Breast epithelium (tissue), 4 donors: Measurements from ENCODE around the gene UBR3. TPM values are rescaled to one million over a fixed set of nuclear protein-coding genes. Genes with fewer than 3 reads are reported as not detected.

Experiments used
- DNase-seq, 2 donors: peaks; one replicate each; pipeline ENCODE4 v3.0.0-alpha.2; 2019; ENCODE audit warnings: low spot score in 2 of 2
- H3K27ac ChIP-seq, 2 donors: fragments of 200-600 bp; sonication (generic) in 1 of 2; one replicate each; pipeline ENCODE4 v1.5.1; 2016 to 2019; ENCODE audit warnings: mild to moderate bottlenecking in 1 of 2
- H3K27me3 ChIP-seq, 2 donors: fragments of 200-600 bp; sonication (generic) in 1 of 2; one replicate each; pipeline versions ENCODE4 v1.5.1 to v1.6.0; 2017 to 2019; ENCODE audit warnings: control low read depth in 1 of 2, mild to moderate bottlenecking in 1 of 2
- H3K36me3 ChIP-seq: fragments of 200-600 bp; one replicate; pipeline ENCODE4 v1.5.1; 2019
- H3K4me1 ChIP-seq, 2 donors: fragments of 200-600 bp; sonication (generic); one replicate each; pipeline ENCODE4 v1.5.1; 2016 to 2019; ENCODE audit warnings: control low read depth in 1 of 2
- H3K4me3 ChIP-seq, 3 donors: fragments of 200-600 bp; sonication (generic); 1 replicate in 2 of 3; 2 replicates in 1 of 3; pipeline ENCODE4 v1.5.1; 2016 to 2019; ENCODE audit warnings: mild to moderate bottlenecking in 3 of 3, moderate library complexity in 2 of 3
- H3K9me3 ChIP-seq, 2 donors: fragments of 200-600 bp; sonication (generic) in 1 of 2; one replicate each; pipeline ENCODE4 v1.5.1; 2016 to 2019; ENCODE audit warnings: control low read depth in 1 of 2
- POLR2A ChIP-seq: fragments of 450-650 bp; IDR thresholded peaks from one replicate; pipeline ENCODE4 v1.6.1; 2016; ENCODE audit warnings: antibody characterized with exemption, mild to moderate bottlenecking, moderate library complexity
- POLR2AphosphoS5 ChIP-seq, 3 donors: sonication (generic); formaldehyde crosslinking; IDR thresholded peaks; one replicate each; pipeline ENCODE4 v1.6.1; 2017; ENCODE audit warnings: antibody characterized with exemption in 3 of 3
- intact Hi-C: fragments of 100-400 bp; cut with DNase I; formaldehyde crosslinking; loops from one replicate; pipeline ENCODE4 v1.15.1; 2023; ENCODE audit warnings: low total_unique reads
- total RNA-seq, 3 donors: library from RNA; depleted of rRNA; stranded (reverse); fragments of >200 nt; gene quantifications; one replicate each; pipeline ENCODE4 v1.1.0, GENCODE V29; 2016
- TF ChIP-seq, protein P1 (sequence below), 3 donors: fragments of 450-650 bp; IDR thresholded peaks; one replicate each; pipeline ENCODE4 v1.5.1; 2016 to 2017; ENCODE audit warnings: antibody characterized with exemption in 3 of 3, mild to moderate bottlenecking in 3 of 3, moderate library complexity in 3 of 3

UBR3 gene
- total RNA-seq, 3 donors from 2014 or later, result 75.7 to 110 (median 108) TPM

DNA sequence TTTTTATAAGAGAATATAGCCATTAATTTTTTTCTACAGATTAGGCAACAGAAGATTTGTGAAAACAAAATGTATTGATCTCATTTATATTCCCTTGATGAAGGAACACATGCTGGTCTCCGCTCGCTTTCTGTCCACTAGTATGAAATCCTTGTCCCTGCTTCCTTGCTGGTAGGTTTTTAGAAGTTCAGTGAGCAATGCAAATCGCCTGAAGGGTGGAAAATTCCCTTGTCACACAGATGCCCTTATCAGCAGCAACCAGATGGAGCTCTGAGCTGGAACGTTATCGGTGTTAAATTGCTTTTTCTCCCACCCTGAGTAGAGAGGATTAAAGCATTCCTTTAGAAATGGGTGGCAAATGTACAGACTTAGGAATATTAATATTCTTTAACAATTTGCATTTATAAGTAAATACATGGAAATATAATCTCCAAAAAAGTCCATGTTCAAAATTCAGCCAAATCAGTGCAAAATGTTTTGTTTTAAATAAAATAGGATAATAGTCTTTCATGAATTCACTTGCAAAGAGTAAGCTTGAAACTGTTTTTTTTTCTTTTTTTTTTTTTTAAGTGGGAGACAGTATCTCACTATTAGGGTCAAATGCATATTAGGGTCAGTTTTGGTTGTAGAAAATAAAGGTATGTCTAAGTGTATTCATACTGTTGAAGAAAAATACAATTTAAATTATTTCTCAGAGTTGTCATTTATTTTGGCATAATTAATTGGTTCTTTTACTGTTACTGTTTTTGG is 186.7 kb downstream of the UBR3 start:
- H3K4me3 ChIP-seq, result no peak overlapping the region
- no peaks in the 10 kb centered on the region for H3K4me1 ChIP-seq
- no peaks in the 10 kb centered on the region for H3K27me3 ChIP-seq
- no peaks in the 10 kb centered on the region for H3K9me3 ChIP-seq
- no peaks in the 10 kb centered on the region for H3K36me3 ChIP-seq
- no peak overlapping the region for H3K27ac ChIP-seq
- intact Hi-C loops, result no loop called here
- TF ChIP-seq, protein P1, sequence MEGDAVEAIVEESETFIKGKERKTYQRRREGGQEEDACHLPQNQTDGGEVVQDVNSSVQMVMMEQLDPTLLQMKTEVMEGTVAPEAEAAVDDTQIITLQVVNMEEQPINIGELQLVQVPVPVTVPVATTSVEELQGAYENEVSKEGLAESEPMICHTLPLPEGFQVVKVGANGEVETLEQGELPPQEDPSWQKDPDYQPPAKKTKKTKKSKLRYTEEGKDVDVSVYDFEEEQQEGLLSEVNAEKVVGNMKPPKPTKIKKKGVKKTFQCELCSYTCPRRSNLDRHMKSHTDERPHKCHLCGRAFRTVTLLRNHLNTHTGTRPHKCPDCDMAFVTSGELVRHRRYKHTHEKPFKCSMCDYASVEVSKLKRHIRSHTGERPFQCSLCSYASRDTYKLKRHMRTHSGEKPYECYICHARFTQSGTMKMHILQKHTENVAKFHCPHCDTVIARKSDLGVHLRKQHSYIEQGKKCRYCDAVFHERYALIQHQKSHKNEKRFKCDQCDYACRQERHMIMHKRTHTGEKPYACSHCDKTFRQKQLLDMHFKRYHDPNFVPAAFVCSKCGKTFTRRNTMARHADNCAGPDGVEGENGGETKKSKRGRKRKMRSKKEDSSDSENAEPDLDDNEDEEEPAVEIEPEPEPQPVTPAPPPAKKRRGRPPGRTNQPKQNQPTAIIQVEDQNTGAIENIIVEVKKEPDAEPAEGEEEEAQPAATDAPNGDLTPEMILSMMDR (IDR thresholded peaks at IDR 0.05), result no peak
- TF ChIP-seq POLR2AphosphoS5 (IDR thresholded peaks at IDR 0.05) (no peak), POLR2A (no peak)
- no peak for DNase-seq

DNA sequence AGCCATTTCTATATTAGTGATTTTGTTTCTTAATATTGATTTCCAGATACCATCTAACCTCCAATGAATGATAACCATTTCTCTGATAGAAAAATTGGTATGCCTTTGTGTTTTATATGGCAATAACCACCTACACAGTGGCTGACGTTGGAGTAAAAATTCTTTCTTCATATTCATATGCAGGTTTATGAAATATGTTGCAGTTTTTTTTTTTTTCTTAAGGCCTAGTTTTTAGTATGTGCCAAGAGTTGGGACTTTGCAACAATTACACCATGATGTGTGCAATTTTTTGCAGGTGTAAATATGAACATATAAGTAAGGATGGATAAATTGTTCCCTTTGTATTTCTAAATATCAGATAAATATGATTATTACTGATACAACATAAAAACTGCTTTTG is 187.5 kb downstream of the UBR3 start:
- no peaks in the 10 kb centered on the region for H3K36me3 ChIP-seq
- DNase-seq, result no peak
- no peaks in the 10 kb centered on the region for H3K4me1 ChIP-seq
- TF ChIP-seq, protein P1 (IDR thresholded peaks at IDR 0.05), result no peak
- TF ChIP-seq POLR2AphosphoS5 (IDR thresholded peaks at IDR 0.05), result no peak
- TF ChIP-seq POLR2A, result no peak
- intact Hi-C loops, result no loop called here
- H3K27ac ChIP-seq, result no peak overlapping the region
- no peaks in the 10 kb centered on the region for H3K27me3 ChIP-seq
- no peaks in the 10 kb centered on the region for H3K9me3 ChIP-seq
- no peak overlapping the region for H3K4me3 ChIP-seq

DNA sequence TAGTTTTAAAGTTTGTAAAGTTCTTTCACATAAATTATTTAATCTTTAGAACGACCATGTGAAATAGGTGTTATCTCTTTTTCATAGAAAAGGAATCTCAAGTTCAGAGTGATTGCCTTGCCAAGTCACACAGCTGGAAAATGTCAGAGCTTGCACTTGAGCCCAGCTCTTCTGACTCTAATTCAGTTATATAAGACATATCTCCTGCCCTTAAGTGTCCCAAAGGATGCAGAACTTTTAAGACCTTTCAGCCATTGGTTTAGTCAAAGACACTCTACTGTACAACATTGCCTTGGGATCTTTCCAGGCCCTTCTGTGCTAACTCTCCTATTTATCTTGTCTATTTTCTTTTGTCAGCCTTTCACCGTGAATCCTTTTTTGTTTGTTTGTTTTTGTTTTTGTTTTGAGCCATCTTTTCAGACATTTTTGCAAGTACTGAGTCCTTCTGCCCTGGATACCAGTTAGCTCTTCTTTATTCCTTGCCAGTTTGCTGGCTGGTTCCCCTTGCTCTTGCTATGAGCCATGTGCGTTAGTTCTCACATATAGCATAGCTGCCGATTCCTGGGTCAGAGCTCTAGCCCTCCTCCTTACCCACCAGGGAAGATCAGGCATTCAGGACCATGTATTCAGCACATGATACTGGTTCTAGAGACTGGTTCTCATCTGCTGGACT is 190.7 kb downstream of the UBR3 start:
- Histone ChIP-seq H3K9me3 (no peaks in the 10 kb centered on the region), H3K36me3 (no peaks in the 10 kb centered on the region), H3K4me3 (no peak overlapping the region), H3K4me1 (no peaks in the 10 kb centered on the region), H3K27me3 (no peaks in the 10 kb centered on the region), H3K27ac (no peak overlapping the region)
- TF ChIP-seq POLR2A, result no peak
- TF ChIP-seq, protein P1 (IDR thresholded peaks at IDR 0.05), result no peak
- TF ChIP-seq POLR2AphosphoS5 (IDR thresholded peaks at IDR 0.05), result no peak
- DNase-seq, result no peak
- intact Hi-C loops, result no loop called here

DNA sequence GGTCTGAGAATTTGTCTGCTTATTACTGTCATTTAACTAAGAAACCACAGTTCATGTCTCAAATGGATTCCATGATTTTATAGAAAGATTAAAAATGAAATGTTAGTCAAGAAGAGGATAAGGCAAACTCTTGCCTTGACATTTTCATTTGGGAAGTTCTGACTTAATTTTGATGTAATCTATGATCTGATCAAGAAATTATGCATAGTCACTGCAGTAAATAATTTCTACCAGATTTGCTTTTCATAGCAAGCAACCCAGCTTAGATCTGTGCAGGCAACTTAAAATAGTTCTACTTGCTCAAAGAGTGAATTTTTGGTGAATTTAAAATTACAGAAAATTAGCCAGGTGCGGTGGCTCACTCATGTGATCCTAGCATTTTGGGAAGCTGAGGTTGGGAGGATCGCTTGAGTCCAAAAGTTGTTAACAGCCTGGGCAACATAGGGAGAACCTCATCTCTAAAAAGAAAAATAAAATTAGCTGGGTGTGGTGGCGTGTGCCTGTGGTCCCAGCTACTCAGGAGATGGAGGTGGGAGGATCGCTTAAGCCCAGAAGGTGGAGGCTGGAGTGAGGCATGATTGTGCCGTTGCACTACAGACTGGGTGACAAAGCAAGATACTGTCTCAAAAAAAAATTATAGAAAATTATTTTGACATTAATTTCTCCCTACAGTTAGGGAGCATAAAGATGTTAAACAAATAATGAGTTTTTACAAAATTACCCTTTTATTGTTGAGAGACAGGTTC is 192.0 kb downstream of the UBR3 start:
- H3K4me1 ChIP-seq, result no peaks in the 10 kb centered on the region
- no peak overlapping the region for H3K27ac ChIP-seq
- H3K27me3 ChIP-seq, result no peaks in the 10 kb centered on the region
- DNase-seq, result no peak
- no peaks in the 10 kb centered on the region for H3K9me3 ChIP-seq
- intact Hi-C loops, result no loop called here
- no peak for TF ChIP-seq POLR2A
- no peak for TF ChIP-seq POLR2AphosphoS5 (IDR thresholded peaks at IDR 0.05)
- TF ChIP-seq, protein P1 (IDR thresholded peaks at IDR 0.05), result no peak
- no peaks in the 10 kb centered on the region for H3K36me3 ChIP-seq
- H3K4me3 ChIP-seq, result no peak overlapping the region

DNA sequence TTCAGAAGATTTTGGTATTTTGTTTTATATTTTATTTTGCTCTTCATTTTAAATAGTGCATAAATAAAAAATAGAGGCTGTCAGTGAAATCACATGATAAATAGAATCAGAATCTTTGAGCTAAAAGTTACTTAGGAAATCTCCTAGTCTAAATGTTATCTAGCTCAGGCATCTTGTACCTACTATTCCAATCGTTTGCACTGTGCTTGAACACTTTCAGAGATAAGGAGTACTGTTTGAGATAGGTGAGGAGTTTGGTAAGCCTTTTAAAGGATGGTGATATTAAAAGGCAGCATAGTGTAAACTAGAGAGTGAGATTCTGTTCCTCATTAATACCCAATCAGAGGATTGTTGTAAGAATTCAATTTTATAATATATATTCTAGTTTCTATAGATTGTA is 193.5 kb downstream of the UBR3 start:
- TF ChIP-seq POLR2A, result no peak
- TF ChIP-seq, protein P1 (IDR thresholded peaks at IDR 0.05), result no peak
- TF ChIP-seq POLR2AphosphoS5 (IDR thresholded peaks at IDR 0.05), result no peak
- Histone ChIP-seq H3K4me3 (no peak overlapping the region), H3K9me3 (no peaks in the 10 kb centered on the region), H3K27me3 (no peaks in the 10 kb centered on the region), H3K4me1 (no peaks in the 10 kb centered on the region), H3K27ac (no peak overlapping the region), H3K36me3 (no peaks in the 10 kb centered on the region)
- intact Hi-C loops, result no loop called here
- no peak for DNase-seq
